Cardiac muscle cell (in vitro differentiated cells and primary cell): ENCODE results near the gene MTUS2. TPM values are rescaled to one million over a fixed set of nuclear protein-coding genes. Genes with fewer than 3 reads are reported as not detected.

Experiments used
- DNase-seq, 2 donors: peaks; one replicate each; pipeline versions ENCODE4 v3.0.0 to v3.0.0-alpha.2; 2010 to 2017; ENCODE audit warnings: low read depth in 1 of 2, low spot score in 1 of 2
- H3K27ac ChIP-seq: fragments of 200-600 bp; sonication (generic); 2 replicates; pipeline ENCODE4 v1.5.1; 2016
- H3K27me3 ChIP-seq: fragments of 200-600 bp; sonication (generic); 2 replicates; pipeline ENCODE4 v1.6.0; 2016; ENCODE audit warnings: control low read depth
- H3K36me3 ChIP-seq: fragments of 200-600 bp; sonication (generic); 2 replicates; pipeline ENCODE4 v1.5.1; 2016; ENCODE audit warnings: control low read depth
- H3K4me1 ChIP-seq: fragments of 200-600 bp; sonication (generic); 2 replicates; pipeline ENCODE4 v1.8.1; 2017; ENCODE audit warnings: low read depth, mild to moderate bottlenecking, mixed run types
- H3K4me3 ChIP-seq: fragments of 200-600 bp; sonication (generic); 2 replicates; pipeline ENCODE4 v1.5.1; 2016; ENCODE audit warnings: mild to moderate bottlenecking
- H3K9me3 ChIP-seq: fragments of 200-600 bp; sonication (generic); 2 replicates; pipeline ENCODE4 v1.5.1; 2017; ENCODE audit warnings: low read depth, mild to moderate bottlenecking, control low read depth
- CTCF ChIP-seq: IDR thresholded peaks from 2 replicates; pipeline ENCODE4 v1.5.1; 2012; ENCODE audit warnings: low read depth, mild to moderate bottlenecking, low read length
- polyA plus RNA-seq: library from polyadenylated mRNA; unstranded; fragments of >200 nt; fragmentation: Nextera tagmentation; extraction: Ambion mirVana; gene quantifications from 2 replicates; pipeline ENCODE4 v1.2.1, GENCODE V29; 2016
- total RNA-seq: library from RNA; depleted of rRNA; stranded (reverse); fragments of >200 nt; gene quantifications from 2 replicates; pipeline ENCODE4 v1.2.3, GENCODE V29; 2016

MTUS2 gene
- total and polyA plus RNA-seq, 2 experiments from 2014 or later, result 31.6 to 96.9 TPM

GRCh38 chr13:29310806-29311205 is 490.7 kb downstream of the MTUS2 start:
- Histone ChIP-seq H3K27ac (no peak overlapping the region), H3K9me3 (no peaks in the 10 kb centered on the region), H3K27me3 (no peaks in the 10 kb centered on the region), H3K4me3 (no peak overlapping the region), H3K4me1 (no peaks in the 10 kb centered on the region), H3K36me3 (no peaks in the 10 kb centered on the region)
- no peak for TF ChIP-seq CTCF
- DNase-seq, result no peak

GRCh38 chr13:29315847-29316246 is 495.7 kb downstream of the MTUS2 start:
- Histone ChIP-seq H3K36me3 (no peaks in the 10 kb centered on the region), H3K27ac (no peak overlapping the region), H3K4me3 (no peak overlapping the region), H3K9me3 (no peaks in the 10 kb centered on the region), H3K4me1 (no peaks in the 10 kb centered on the region), H3K27me3 (no peaks in the 10 kb centered on the region)
- DNase-seq, result no peak
- TF ChIP-seq CTCF, result no peak

- DNase-seq, result no peak
- no peaks in the 10 kb centered on the region for H3K4me1 ChIP-seq
These were observed 497.7 kb downstream of the MTUS2 start for GRCh38 chr13:29317828-29318227.

GRCh38 chr13:29318741-29319140 is 498.6 kb downstream of the MTUS2 start:
- H3K4me1 ChIP-seq, result no peaks in the 10 kb centered on the region
- no peak overlapping the region for H3K4me3 ChIP-seq
- H3K27ac ChIP-seq, result no peak overlapping the region
- H3K27me3 ChIP-seq, result no peaks in the 10 kb centered on the region
- TF ChIP-seq CTCF, result no peak
- no peaks in the 10 kb centered on the region for H3K9me3 ChIP-seq
- no peak for DNase-seq
- no peaks in the 10 kb centered on the region for H3K36me3 ChIP-seq

More at GRCh38 chr13:29317828-29318227, 497.7 kb downstream of the MTUS2 start:
- Histone ChIP-seq H3K36me3 (no peaks in the 10 kb centered on the region), H3K4me3 (no peak overlapping the region), H3K27me3 (no peaks in the 10 kb centered on the region), H3K9me3 (no peaks in the 10 kb centered on the region), H3K27ac (no peak overlapping the region)
- no peak for TF ChIP-seq CTCF

- H3K9me3 ChIP-seq, result no peaks in the 10 kb centered on the region
- no peak overlapping the region for H3K4me3 ChIP-seq
- no peaks in the 10 kb centered on the region for H3K4me1 ChIP-seq
- TF ChIP-seq CTCF, result no peak
- no peaks in the 10 kb centered on the region for H3K36me3 ChIP-seq
- peak in 1 of 2 donors; percentile 16 for DNase-seq
- H3K27me3 ChIP-seq, result no peaks in the 10 kb centered on the region
- H3K27ac ChIP-seq, result no peak overlapping the region
These were observed 499.3 kb downstream of the MTUS2 start for GRCh38 chr13:29319451-29319850.

- H3K27ac ChIP-seq, result no peak overlapping the region
- H3K4me3 ChIP-seq, result no peak overlapping the region
- no peak for DNase-seq
- TF ChIP-seq CTCF, result no peak
- H3K36me3 ChIP-seq, result no peaks in the 10 kb centered on the region
- H3K4me1 ChIP-seq, result no peaks in the 10 kb centered on the region
- H3K27me3 ChIP-seq, result no peaks in the 10 kb centered on the region
- no peaks in the 10 kb centered on the region for H3K9me3 ChIP-seq
These were observed 503.8 kb downstream of the MTUS2 start for GRCh38 chr13:29323954-29324353.
